Stimulated activated naive CD8-positive, alpha-beta T cell treated with anti-CD3 and anti-CD28 coated beads, Interleukin-15, Interleukin-2, amounts not matched to agents 100 U/mL and 50 U/mL, for 24 hours (primary cell): ENCODE results near the gene INHA.

Source experiments
- ATAC-seq: fragments of 150-1000 bp; cut with Tn5 transposase; one replicate; pipeline ENCODE4 v1.10.0; 2021
- DNase-seq: peaks from one replicate; pipeline ENCODE4 v3.0.0; 2021

The INHA gene

GRCh38 chr2:219559156-219559915 is 12.8 kb upstream of the INHA start:
- ATAC-seq (no peak), DNase-seq (no peak)

- ATAC-seq, result no peak
- DNase-seq, result peak; percentile 27
Observed at GRCh38 chr2:219560037-219560892, 11.8 kb upstream of the INHA start.

- no peak for ATAC-seq
- DNase-seq, result no peak
Observed at GRCh38 chr2:219560893-219561178, 11.3 kb upstream of the INHA start.

- DNase-seq (no peak), ATAC-seq (no peak)
Observed at GRCh38 chr2:219561179-219562048, 10.7 kb upstream of the INHA start.

- no peak for DNase-seq
Observed at GRCh38 chr2:219562049-219563020, 9.8 kb upstream of the INHA start.

GRCh38 chr2:219563271-219563928 is 8.7 kb upstream of the INHA start:
- DNase-seq, result no peak
- no peak for ATAC-seq

More at GRCh38 chr2:219562049-219563020, 9.8 kb upstream of the INHA start:
- no peak for ATAC-seq

- no peak for DNase-seq
- no peak for ATAC-seq
Observed at GRCh38 chr2:219565130-219566080, 6.7 kb upstream of the INHA start.

- ATAC-seq, result no peak
- no peak for DNase-seq
Observed at GRCh38 chr2:219566640-219567039, 5.5 kb upstream of the INHA start.

GRCh38 chr2:219567131-219567530 is 5.0 kb upstream of the INHA start:
- ATAC-seq (no peak), DNase-seq (no peak)

GRCh38 chr2:219567791-219568361 is 4.2 kb upstream of the INHA start:
- no peak for ATAC-seq
- no peak for DNase-seq

- DNase-seq (no peak), ATAC-seq (no peak)
Observed at GRCh38 chr2:219569041-219569440, 3.1 kb upstream of the INHA start.

- ATAC-seq (no peak), DNase-seq (no peak)
Observed at GRCh38 chr2:219569635-219570034, 2.5 kb upstream of the INHA start.

- ATAC-seq (peak; percentile 16), DNase-seq (peak; percentile 16)
Observed at GRCh38 chr2:219570194-219570923, 1.8 kb upstream of the INHA start.

GRCh38 chr2:219570924-219571310 is 1.2 kb upstream of the INHA start:
- ATAC-seq, result peak; percentile 2
- no peak for DNase-seq

GRCh38 chr2:219571311-219572236 is 536 bp upstream of the INHA start, which contains the start of gene OBSL1:
Gene OBSL1, minus strand, starts transcription at chr2:219571539. Its CDS starts 307 bp downstream, at chr2:219571232.
- peak; percentile 26 for DNase-seq

GRCh38 chr2:219573166-219573565 is 1.1 kb downstream of the INHA start:
- no peak for DNase-seq
- ATAC-seq, result no peak

More at GRCh38 chr2:219571311-219572236, 536 bp upstream of the INHA start, which contains the start of gene OBSL1:
- no peak for ATAC-seq
